Measurements from ENCODE around the gene LDB3.

DNA sequence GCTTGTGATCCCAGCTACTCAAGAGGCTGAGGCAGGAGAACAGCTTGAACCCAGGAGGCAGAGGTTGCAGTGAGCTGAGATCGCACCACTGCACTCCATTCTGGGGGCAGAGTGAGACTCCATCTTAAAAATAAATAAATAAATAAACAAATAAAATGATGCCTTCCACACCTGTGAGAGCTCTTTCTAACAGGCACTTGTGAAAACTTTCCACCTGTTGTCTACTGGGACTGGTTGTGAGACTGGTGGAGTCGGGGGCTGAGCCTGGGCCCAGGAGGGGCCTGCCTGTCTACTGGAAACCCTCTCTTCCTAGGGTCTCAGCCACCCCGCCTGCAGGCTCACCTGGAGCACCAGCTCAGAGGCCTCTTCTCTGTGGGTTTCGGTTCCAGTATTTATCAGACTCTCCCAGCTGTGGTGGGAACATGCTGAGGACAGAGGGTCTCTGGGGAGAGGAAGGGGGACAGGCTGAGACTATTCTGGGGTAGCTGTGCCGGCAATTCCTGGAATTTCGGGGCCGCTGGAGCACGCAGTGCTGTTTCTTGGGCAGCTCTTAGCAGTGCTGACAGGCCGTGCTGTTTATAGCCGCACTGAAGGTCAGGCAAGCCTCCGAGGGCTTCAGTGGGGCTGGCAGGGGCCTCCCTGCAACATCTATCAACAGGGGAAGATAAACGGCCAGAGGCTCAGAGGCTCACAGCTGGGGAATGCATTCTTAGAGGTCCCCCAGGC lies 3.8 kb downstream of the LDB3 start:
- TF ChIP-seq POLR2AphosphoS5 (IDR thresholded peaks at IDR 0.05; ENCODE audit: borderline replicate concordance, low read depth, low read length) (no peak), EZH2 (IDR thresholded peaks at IDR 0.05) (no peak)

Data from SK-N-MC (cell line).